ENCODE measurements around the gene TSR3.

The TSR3 gene

DNA sequence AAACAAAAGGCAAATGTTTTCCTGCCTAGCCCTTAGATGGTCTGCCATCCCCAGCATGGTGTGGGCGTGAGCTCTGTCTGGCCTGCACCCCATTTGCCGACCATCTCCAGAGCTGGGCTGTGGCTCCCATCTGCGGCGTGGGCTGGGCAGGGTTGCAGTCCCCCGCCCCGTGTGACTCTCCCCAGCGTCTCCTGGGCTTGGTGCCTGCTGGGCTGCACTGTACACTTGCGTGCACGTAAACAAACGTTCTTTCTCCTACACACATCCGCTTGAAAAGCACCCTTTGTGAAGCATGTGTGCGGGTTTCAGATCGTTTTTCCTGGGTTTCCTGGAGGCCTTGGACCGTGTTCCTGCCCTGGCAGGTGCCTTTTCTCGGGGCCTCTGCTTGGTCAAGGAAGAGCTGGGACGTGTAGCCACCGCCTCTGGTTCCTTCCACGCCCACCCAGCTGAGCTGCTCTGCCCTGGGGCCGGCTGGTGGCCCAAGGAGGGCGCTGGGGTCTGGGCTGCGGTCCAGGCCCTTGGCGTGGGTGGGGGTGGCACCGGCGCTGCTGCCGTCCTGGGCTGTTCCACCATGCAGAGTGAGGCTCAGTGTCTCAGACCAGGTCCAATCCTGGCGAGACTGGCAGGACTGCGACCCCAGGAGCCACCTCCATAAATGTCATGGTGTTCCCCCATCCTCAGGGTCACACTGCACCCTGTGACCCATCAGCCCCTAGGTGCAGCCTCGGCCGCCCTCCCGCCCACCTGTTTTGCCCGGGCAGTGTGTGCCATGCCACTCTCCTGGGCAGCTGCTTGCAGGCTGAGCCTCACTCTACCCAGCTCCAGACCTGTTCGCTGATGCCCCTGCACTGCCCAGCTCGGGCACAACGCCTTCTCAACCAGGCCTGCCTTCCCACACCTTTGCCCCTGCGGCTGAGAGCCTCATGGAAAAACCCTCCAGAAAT, 28.1 kb downstream of the TSR3 start:
- DNase-seq (ENCODE audit: low read depth, low spot score): no peak
- Histone ChIP-seq H3K4me3 (ENCODE audit: low read length) (no peak overlapping the region), H3K36me3 (ENCODE audit: control insufficient read depth, insufficient read depth, low read length) (peaks cover 37% of the 10 kb centered on the region), H3K27me3 (ENCODE audit: control insufficient read depth, insufficient read depth, low read length) (no peaks in the 10 kb centered on the region), H3K9me3 (ENCODE audit: control insufficient read depth, insufficient read depth, low read length) (no peaks in the 10 kb centered on the region), H3K27ac (ENCODE audit: low read length) (no peak overlapping the region), H3K4me1 (ENCODE audit: control insufficient read depth, insufficient read depth, low read length) (no peaks in the 10 kb centered on the region; the same call in 1 of the 2 replicates)
- WGBS (ENCODE audit: insufficient coverage, insufficient read length): no CpG with 5 or more reads among the region's 35 CpGs

DNA sequence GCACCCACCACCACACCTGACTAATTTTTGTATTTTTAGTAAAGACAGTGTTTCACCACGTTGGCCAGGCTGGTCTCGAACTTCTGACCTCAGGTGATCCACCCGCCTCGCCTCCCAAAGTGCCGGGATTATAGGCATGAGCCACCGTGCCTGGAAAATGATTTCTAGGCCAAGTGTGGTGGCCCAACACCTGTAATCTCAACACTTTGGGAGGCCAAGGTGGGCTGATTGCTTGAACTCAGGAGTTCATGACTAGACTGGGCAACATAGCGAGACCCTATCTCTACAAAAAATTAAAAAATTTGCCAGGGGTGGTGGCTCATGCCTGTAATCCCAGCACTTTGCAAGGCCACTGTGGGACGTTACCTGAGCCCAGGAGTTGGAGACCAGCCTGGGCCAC, 29.3 kb downstream of the TSR3 start:
- no peak overlapping the region for H3K27ac ChIP-seq (ENCODE audit: low read length)
- no peaks in the 10 kb centered on the region for H3K4me1 ChIP-seq (ENCODE audit: control insufficient read depth, insufficient read depth, low read length)
- DNase-seq (ENCODE audit: low read depth, low spot score): no peak
- H3K36me3 ChIP-seq (ENCODE audit: control insufficient read depth, insufficient read depth, low read length): peaks cover 48% of the 10 kb centered on the region
- H3K9me3 ChIP-seq (ENCODE audit: control insufficient read depth, insufficient read depth, low read length): no peaks in the 10 kb centered on the region
- H3K4me3 ChIP-seq (ENCODE audit: low read length): no peak overlapping the region
- H3K27me3 ChIP-seq (ENCODE audit: control insufficient read depth, insufficient read depth, low read length): no peaks in the 10 kb centered on the region
- no CpG with 5 or more reads among the region's 8 CpGs for WGBS (ENCODE audit: insufficient coverage, insufficient read length)

DNA sequence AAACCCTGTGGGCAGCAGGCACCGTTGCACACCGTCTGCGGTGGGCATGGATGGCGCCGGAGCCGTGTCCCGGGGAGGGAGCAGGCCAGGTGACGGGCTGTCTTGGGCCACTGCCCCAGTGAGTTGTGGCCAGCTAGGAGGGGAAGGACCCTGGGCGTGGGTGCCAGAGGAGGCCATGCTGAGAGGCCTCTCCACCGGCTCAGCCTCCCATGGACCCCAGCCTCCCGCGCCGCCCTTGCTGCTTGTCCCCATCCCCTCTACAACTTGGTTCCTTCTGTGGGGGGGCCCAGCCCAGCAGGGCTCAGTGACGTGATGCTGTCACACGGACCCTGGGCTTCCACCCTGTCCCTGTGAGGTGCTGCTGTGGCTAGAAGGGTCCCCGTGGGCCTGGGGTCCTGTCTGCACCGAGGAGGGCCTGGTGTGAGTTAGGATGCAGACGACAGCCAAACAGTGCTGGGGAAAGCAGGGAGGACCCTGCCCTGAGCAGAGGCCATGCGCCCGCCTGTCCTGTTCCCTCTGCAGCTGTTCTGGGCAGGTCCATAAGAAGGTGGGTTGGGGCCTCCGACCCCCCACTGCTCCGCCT, 30.9 kb downstream of the TSR3 start:
- Histone ChIP-seq H3K27ac (ENCODE audit: low read length) (no peak overlapping the region), H3K36me3 (ENCODE audit: control insufficient read depth, insufficient read depth, low read length) (peaks cover 58% of the 10 kb centered on the region), H3K4me1 (ENCODE audit: control insufficient read depth, insufficient read depth, low read length) (no peaks in the 10 kb centered on the region), H3K9me3 (ENCODE audit: control insufficient read depth, insufficient read depth, low read length) (no peaks in the 10 kb centered on the region), H3K4me3 (ENCODE audit: low read length) (no peak overlapping the region), H3K27me3 (ENCODE audit: control insufficient read depth, insufficient read depth, low read length) (no peaks in the 10 kb centered on the region)
- DNase-seq (ENCODE audit: low read depth, low spot score): no peak
- WGBS (ENCODE audit: insufficient coverage, insufficient read length): no CpG with 5 or more reads among the region's 22 CpGs

DNA sequence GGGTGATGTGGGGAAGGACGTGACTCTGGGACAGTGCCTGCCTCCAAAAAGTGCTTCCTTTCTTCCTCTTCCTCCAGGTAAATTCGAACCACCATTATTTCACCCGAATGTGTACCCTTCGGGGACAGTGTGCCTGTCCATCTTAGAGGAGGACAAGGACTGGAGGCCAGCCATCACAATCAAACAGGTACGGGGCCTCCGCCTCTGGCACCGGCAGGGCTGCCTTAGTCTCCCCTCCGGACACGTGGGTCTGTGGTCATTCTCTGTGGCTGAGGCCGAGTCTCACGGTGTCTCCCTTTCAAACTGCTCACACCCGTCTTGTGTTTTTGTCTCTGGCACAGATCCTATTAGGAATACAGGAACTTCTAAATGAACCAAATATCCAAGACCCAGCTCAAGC, 31.6 kb downstream of the TSR3 start:
- H3K36me3 ChIP-seq (ENCODE audit: control insufficient read depth, insufficient read depth, low read length): peaks cover 65% of the 10 kb centered on the region

DNA sequence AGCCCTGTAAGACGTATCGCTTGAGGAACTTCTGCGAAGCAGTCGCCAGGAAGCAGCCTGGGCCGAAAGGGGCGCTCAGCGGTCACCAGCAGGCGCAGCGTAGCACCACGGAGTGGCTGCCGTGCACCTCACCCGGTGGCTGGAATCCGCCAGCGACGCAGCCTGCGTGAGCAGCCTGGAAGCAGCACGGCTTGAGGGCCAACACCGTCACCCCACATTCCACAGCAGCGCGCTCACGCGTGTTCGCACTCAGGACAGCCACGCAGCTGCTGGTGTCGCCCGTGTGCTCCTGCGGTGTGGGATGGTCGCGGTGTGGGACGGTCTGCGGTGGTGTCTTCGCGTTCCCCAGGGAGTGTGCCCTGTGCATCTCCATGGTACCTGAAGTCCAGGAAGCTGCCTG, 32.6 kb downstream of the TSR3 start:
- DNase-seq (ENCODE audit: low read depth, low spot score): no peak
- H3K27me3 ChIP-seq (ENCODE audit: control insufficient read depth, insufficient read depth, low read length): no peaks in the 10 kb centered on the region
- no peaks in the 10 kb centered on the region for H3K9me3 ChIP-seq (ENCODE audit: control insufficient read depth, insufficient read depth, low read length)
- WGBS (ENCODE audit: insufficient coverage, insufficient read length): no CpG with 5 or more reads among the region's 33 CpGs
- H3K27ac ChIP-seq (ENCODE audit: low read length): no peak overlapping the region
- H3K4me3 ChIP-seq (ENCODE audit: low read length): no peak overlapping the region
- H3K36me3 ChIP-seq (ENCODE audit: control insufficient read depth, insufficient read depth, low read length): peaks cover 76% of the 10 kb centered on the region
- no peaks in the 10 kb centered on the region for H3K4me1 ChIP-seq (ENCODE audit: control insufficient read depth, insufficient read depth, low read length)

More for the DNA sequence above, 31.6 kb downstream of the TSR3 start:
- Histone ChIP-seq H3K27ac (ENCODE audit: low read length) (no peak overlapping the region), H3K9me3 (ENCODE audit: control insufficient read depth, insufficient read depth, low read length) (no peaks in the 10 kb centered on the region), H3K27me3 (ENCODE audit: control insufficient read depth, insufficient read depth, low read length) (no peaks in the 10 kb centered on the region), H3K4me3 (ENCODE audit: low read length) (no peak overlapping the region), H3K4me1 (ENCODE audit: control insufficient read depth, insufficient read depth, low read length) (no peaks in the 10 kb centered on the region)
- no CpG with 5 or more reads among the region's 12 CpGs for WGBS (ENCODE audit: insufficient coverage, insufficient read length)
- no peak for DNase-seq (ENCODE audit: low read depth, low spot score)

DNA sequence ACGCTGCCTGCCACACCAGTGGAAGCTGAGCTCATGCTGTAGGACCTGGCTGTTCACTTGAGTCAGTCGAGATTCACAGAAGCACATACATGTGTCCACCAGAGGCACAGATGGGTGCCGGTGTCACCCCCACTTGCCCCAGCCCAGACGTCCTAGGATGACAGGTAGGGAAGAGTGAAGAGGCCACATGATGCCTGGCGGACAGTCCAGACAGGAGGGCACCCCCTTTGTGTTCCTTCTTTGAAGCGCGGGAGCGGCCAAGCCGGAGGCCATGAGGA, 33.5 kb downstream of the TSR3 start:
- Histone ChIP-seq H3K36me3 (ENCODE audit: control insufficient read depth, insufficient read depth, low read length) (peaks cover 74% of the 10 kb centered on the region), H3K9me3 (ENCODE audit: control insufficient read depth, insufficient read depth, low read length) (no peaks in the 10 kb centered on the region), H3K4me1 (ENCODE audit: control insufficient read depth, insufficient read depth, low read length) (no peaks in the 10 kb centered on the region), H3K4me3 (ENCODE audit: low read length) (no peak overlapping the region), H3K27ac (ENCODE audit: low read length) (no peak overlapping the region), H3K27me3 (ENCODE audit: control insufficient read depth, insufficient read depth, low read length) (no peaks in the 10 kb centered on the region)
- WGBS (ENCODE audit: insufficient coverage, insufficient read length): no CpG with 5 or more reads among the region's 9 CpGs
- no peak for DNase-seq (ENCODE audit: low read depth, low spot score)

DNA sequence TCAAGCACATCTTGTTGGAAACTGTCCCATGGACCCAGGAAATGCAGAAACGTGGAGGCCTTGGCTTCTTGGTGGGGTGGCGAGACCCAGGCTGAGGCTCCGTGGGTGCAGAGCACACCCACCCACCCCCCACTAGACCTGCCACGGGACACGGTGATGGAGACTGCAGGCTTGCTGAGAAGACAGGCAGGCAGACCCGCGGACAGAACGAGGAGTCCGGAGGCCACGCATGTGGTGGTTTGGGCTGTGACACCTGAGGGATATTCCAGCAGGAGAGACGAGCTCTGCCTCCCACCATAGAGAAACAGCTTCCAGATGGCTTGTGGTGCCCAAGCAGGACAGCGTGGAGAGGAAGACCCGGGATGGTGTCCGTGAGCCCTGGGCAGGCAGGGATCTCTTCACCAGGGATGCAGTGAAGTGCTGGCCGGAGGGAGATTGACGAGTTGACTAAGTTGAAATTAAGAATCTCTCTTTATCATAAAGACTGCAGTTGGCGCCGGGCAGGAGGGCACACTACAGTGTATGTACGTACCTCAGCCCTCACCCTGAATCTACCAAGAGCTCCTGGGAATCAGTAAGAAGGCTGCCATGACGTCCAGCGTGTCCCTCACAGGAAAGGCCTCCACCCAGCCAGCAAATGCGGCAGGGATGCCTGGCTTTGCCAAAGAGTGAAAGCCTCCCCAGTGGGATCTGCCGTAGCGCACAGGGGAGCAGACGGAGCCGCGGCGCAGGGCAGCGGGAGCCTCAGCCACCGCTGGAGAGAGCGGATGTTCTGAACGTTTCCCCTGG, 34.0 kb downstream of the TSR3 start:
- H3K27ac ChIP-seq (ENCODE audit: low read length): no peak overlapping the region
- H3K27me3 ChIP-seq (ENCODE audit: control insufficient read depth, insufficient read depth, low read length): no peaks in the 10 kb centered on the region
- DNase-seq (ENCODE audit: low read depth, low spot score): no peak
- no peaks in the 10 kb centered on the region for H3K9me3 ChIP-seq (ENCODE audit: control insufficient read depth, insufficient read depth, low read length)
- peaks cover 74% of the 10 kb centered on the region for H3K36me3 ChIP-seq (ENCODE audit: control insufficient read depth, insufficient read depth, low read length)
- WGBS (ENCODE audit: insufficient coverage, insufficient read length): no CpG with 5 or more reads among the region's 32 CpGs
- H3K4me1 ChIP-seq (ENCODE audit: control insufficient read depth, insufficient read depth, low read length): no peaks in the 10 kb centered on the region
- no peak overlapping the region for H3K4me3 ChIP-seq (ENCODE audit: low read length)

DNA sequence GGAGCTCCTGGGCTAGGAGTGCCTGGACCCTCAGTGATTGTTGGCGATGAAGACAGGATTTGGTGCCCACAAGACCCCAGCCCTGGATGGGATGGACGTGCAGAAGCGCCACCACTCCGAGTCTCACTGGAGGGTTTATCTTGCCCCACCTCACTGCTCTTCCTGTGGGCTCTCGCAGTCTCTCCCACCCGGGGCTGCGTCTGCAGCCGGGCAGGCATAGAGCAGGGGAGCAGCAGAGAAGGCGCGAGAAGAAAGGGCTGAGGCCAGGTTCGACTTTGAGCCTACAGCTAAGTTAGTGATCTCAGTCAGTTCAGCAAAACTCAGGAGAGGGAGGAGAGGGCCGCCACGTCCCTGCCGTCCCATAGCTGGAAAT, 35.7 kb downstream of the TSR3 start:
- Histone ChIP-seq H3K27ac (ENCODE audit: low read length) (no peak overlapping the region), H3K4me3 (ENCODE audit: low read length) (no peak overlapping the region), H3K9me3 (ENCODE audit: control insufficient read depth, insufficient read depth, low read length) (no peaks in the 10 kb centered on the region), H3K36me3 (ENCODE audit: control insufficient read depth, insufficient read depth, low read length) (peaks cover 72% of the 10 kb centered on the region), H3K27me3 (ENCODE audit: control insufficient read depth, insufficient read depth, low read length) (no peaks in the 10 kb centered on the region), H3K4me1 (ENCODE audit: control insufficient read depth, insufficient read depth, low read length) (peaks cover 3% of the 10 kb centered on the region; the same call in 1 of the 2 replicates)
- no CpG with 5 or more reads among the region's 14 CpGs for WGBS (ENCODE audit: insufficient coverage, insufficient read length)
- no peak for DNase-seq (ENCODE audit: low read depth, low spot score)

DNA sequence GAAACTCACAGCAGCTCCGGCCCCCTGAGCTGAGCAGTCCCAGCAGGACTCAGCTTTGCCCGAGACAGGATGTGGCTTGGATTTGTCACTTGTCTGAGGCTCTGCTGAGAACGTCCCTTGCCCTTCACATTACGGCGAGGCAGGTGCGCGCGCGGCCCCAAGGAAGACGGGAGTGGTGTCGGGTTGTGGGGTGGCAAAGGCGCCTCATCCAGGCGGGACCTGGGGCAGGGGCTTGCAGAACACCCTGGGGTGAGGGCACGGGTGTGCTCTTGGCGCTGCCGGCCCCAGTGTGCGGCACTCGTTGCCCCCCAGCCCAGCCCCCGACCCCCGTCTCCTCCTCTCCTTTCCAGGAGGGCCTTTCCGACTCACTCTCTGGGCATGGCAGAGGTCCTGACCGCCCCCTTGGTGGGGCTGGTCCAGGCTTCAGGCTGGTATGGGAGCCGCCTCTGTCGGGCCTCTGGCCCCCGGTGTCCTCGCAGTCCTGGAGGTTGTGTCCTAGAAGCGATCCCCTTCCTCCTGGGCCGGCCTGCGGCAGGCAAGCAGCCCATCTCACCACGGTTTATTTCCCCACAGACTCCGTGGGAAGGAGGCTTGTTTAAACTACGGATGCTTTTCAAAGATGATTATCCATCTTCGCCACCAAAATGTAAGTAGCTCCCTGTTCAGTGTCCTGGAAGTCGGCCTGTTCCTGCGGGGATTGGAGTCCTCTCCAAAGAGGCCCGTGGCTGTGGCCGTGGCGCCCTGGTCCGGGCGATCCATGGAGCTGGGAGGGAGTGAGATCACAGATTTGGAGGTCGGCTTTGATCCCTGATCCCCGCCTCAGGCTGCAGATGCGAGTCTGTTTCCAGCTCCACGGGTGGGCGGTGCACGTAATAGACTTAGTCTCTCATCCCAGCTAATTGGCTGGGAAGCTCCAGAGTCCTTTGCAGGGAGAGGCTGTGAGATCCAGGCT, 36.3 kb downstream of the TSR3 start:
- Histone ChIP-seq H3K36me3 (ENCODE audit: control insufficient read depth, insufficient read depth, low read length) (peaks cover 66% of the 10 kb centered on the region), H3K27ac (ENCODE audit: low read length) (no peak overlapping the region), H3K27me3 (ENCODE audit: control insufficient read depth, insufficient read depth, low read length) (no peaks in the 10 kb centered on the region), H3K4me3 (ENCODE audit: low read length) (no peak overlapping the region), H3K4me1 (ENCODE audit: control insufficient read depth, insufficient read depth, low read length) (peaks cover 4% of the 10 kb centered on the region; the same call in 1 of the 2 replicates), H3K9me3 (ENCODE audit: control insufficient read depth, insufficient read depth, low read length) (no peaks in the 10 kb centered on the region)
- WGBS (ENCODE audit: insufficient coverage, insufficient read length): no CpG with 5 or more reads among the region's 46 CpGs
- no peak for DNase-seq (ENCODE audit: low read depth, low spot score)
